ENCODE results near the gene CENPVL2. TPM values are rescaled to one million over a fixed set of nuclear protein-coding genes. Genes with fewer than 3 reads are reported as not detected.
"Not testable (repeated sequence)": the region's sequence is repeated elsewhere in the genome, so short reads cannot be mapped to it uniquely, and the experiment has no call there.

Gene CENPVL2
- total RNA-seq, result not detected

GRCh38 chrX:51682720-51683062, at the start of gene CENPVL2:
TSS of gene CENPVL2 (minus strand) at chrX:51682831. CDS start at chrX:51682831, 0 bp downstream.
- POLR2A ChIA-PET; DNase-seq; H3K27me3 Mint-ChIP-seq; CTCF ChIA-PET; H3K27ac Mint-ChIP-seq; H3K9me3 Mint-ChIP-seq; H3K4me3 Mint-ChIP-seq; H3K36me3 Mint-ChIP-seq (ENCODE audit: low read depth); H3K4me1 Mint-ChIP-seq: not testable (repeated sequence)

- Mint-ChIP-seq H3K4me1 (no peaks in the 10 kb centered on the region), H3K27ac (no peak overlapping the region), H3K4me3 (no peak overlapping the region)
Observed at GRCh38 chrX:51728202-51728601, 45.6 kb upstream of the CENPVL2 start.

GRCh38 chrX:51712943-51713647, 30.5 kb upstream of the CENPVL2 start:
- H3K36me3 Mint-ChIP-seq (ENCODE audit: low read depth); H3K27ac Mint-ChIP-seq; DNase-seq; H3K4me1 Mint-ChIP-seq; H3K4me3 Mint-ChIP-seq; H3K27me3 Mint-ChIP-seq; POLR2A ChIA-PET; CTCF ChIA-PET; H3K9me3 Mint-ChIP-seq: not testable (repeated sequence)

More at GRCh38 chrX:51728202-51728601, 45.6 kb upstream of the CENPVL2 start:
- CTCF ChIA-PET, result no interaction called here
- no peak for DNase-seq
- H3K27me3 Mint-ChIP-seq, result peaks cover 2% of the 10 kb centered on the region
- POLR2A ChIA-PET, result no interaction called here
- no peaks in the 10 kb centered on the region for H3K9me3 Mint-ChIP-seq
- no peaks in the 10 kb centered on the region for H3K36me3 Mint-ChIP-seq (ENCODE audit: low read depth)

GRCh38 chrX:51710277-51711164, 27.9 kb upstream of the CENPVL2 start, which contains the start of gene CENPVL1:
TSS of gene CENPVL1 (plus strand) at chrX:51710512. CDS start at chrX:51710512, 0 bp downstream.
- H3K4me1 Mint-ChIP-seq; H3K27ac Mint-ChIP-seq; DNase-seq; CTCF ChIA-PET; H3K36me3 Mint-ChIP-seq (ENCODE audit: low read depth); H3K27me3 Mint-ChIP-seq; POLR2A ChIA-PET; H3K4me3 Mint-ChIP-seq; H3K9me3 Mint-ChIP-seq: not testable (repeated sequence)

- no peaks in the 10 kb centered on the region for H3K4me1 Mint-ChIP-seq
- H3K9me3 Mint-ChIP-seq, result no peaks in the 10 kb centered on the region
- no peaks in the 10 kb centered on the region for H3K27me3 Mint-ChIP-seq
- H3K4me3 Mint-ChIP-seq, result no peak overlapping the region
- no peak for DNase-seq
- ChIA-PET POLR2A (no interaction called here), CTCF (no interaction called here)
- no peak overlapping the region for H3K27ac Mint-ChIP-seq
- no peaks in the 10 kb centered on the region for H3K36me3 Mint-ChIP-seq (ENCODE audit: low read depth)
Observed at GRCh38 chrX:51697397-51697796, 14.8 kb upstream of the CENPVL2 start.

- H3K36me3 Mint-ChIP-seq (ENCODE audit: low read depth), result no peaks in the 10 kb centered on the region
- H3K27me3 Mint-ChIP-seq, result no peaks in the 10 kb centered on the region
- H3K4me3 Mint-ChIP-seq, result no peak overlapping the region
- POLR2A ChIA-PET, result no interaction called here
- no peak overlapping the region for H3K27ac Mint-ChIP-seq
- no peaks in the 10 kb centered on the region for H3K9me3 Mint-ChIP-seq
- H3K4me1 Mint-ChIP-seq, result no peaks in the 10 kb centered on the region
- CTCF ChIA-PET, result no interaction called here
- no peak for DNase-seq
Observed at GRCh38 chrX:51694254-51694653, 11.6 kb upstream of the CENPVL2 start.

- H3K36me3 Mint-ChIP-seq (ENCODE audit: low read depth); H3K4me3 Mint-ChIP-seq; H3K4me1 Mint-ChIP-seq; H3K27ac Mint-ChIP-seq; CTCF ChIA-PET; H3K27me3 Mint-ChIP-seq; POLR2A ChIA-PET; DNase-seq; H3K9me3 Mint-ChIP-seq: not testable (repeated sequence)
Observed at GRCh38 chrX:51681808-51682719, 567 bp downstream of the CENPVL2 start.

GRCh38 chrX:51679689-51680433, 2.8 kb downstream of the CENPVL2 start:
- POLR2A ChIA-PET; H3K4me1 Mint-ChIP-seq; H3K27ac Mint-ChIP-seq; DNase-seq; CTCF ChIA-PET; H3K36me3 Mint-ChIP-seq (ENCODE audit: low read depth); H3K4me3 Mint-ChIP-seq; H3K27me3 Mint-ChIP-seq; H3K9me3 Mint-ChIP-seq: not testable (repeated sequence)

GRCh38 chrX:51665981-51666380, 16.6 kb downstream of the CENPVL2 start:
- Mint-ChIP-seq H3K4me3 (no peak overlapping the region), H3K9me3 (no peaks in the 10 kb centered on the region), H3K27me3 (peaks cover 3% of the 10 kb centered on the region), H3K27ac (peak overlapping the region; percentile 31), H3K36me3 (ENCODE audit: low read depth) (no peaks in the 10 kb centered on the region), H3K4me1 (peaks cover 5% of the 10 kb centered on the region)
- POLR2A ChIA-PET, result no interaction called here
- CTCF ChIA-PET, result no interaction called here
- no peak for DNase-seq

GRCh38 chrX:51643377-51643776, 39.3 kb downstream of the CENPVL2 start:
- DNase-seq, result no peak
- ChIA-PET CTCF (no interaction called here), POLR2A (no interaction called here)
- Mint-ChIP-seq H3K27me3 (peaks cover 7% of the 10 kb centered on the region), H3K4me1 (no peaks in the 10 kb centered on the region), H3K9me3 (no peaks in the 10 kb centered on the region), H3K4me3 (no peak overlapping the region), H3K36me3 (ENCODE audit: low read depth) (no peaks in the 10 kb centered on the region), H3K27ac (no peak overlapping the region)

- Mint-ChIP-seq H3K36me3 (ENCODE audit: low read depth) (no peaks in the 10 kb centered on the region), H3K4me3 (no peak overlapping the region), H3K27me3 (peaks cover 5% of the 10 kb centered on the region), H3K9me3 (no peaks in the 10 kb centered on the region), H3K27ac (no peak overlapping the region), H3K4me1 (no peaks in the 10 kb centered on the region)
- CTCF ChIA-PET, result interaction anchor here (0.6 kb wide), 2 partner anchors 12 to 14 kb away, joined by 3 read pairs; no protein-coding TSS in a partner anchor
- POLR2A ChIA-PET, result no interaction called here
- peak; percentile 21 for DNase-seq
Observed at GRCh38 chrX:51641421-51642021, 41.1 kb downstream of the CENPVL2 start.

GRCh38 chrX:51636511-51636910, 46.1 kb downstream of the CENPVL2 start:
- H3K27ac Mint-ChIP-seq; DNase-seq; CTCF ChIA-PET; H3K36me3 Mint-ChIP-seq (ENCODE audit: low read depth); H3K27me3 Mint-ChIP-seq; H3K4me3 Mint-ChIP-seq; H3K9me3 Mint-ChIP-seq; POLR2A ChIA-PET; H3K4me1 Mint-ChIP-seq: not testable (repeated sequence)

Measured in activated CD4-positive, alpha-beta T cell treated with anti-CD3 and anti-CD28 coated beads, Interleukin-2, amount 10 ng/mL, durations not matched to agents 7 days and 5 days (primary cell).